ENCODE data around the gene CHGA. TPM values are rescaled to one million over a fixed set of nuclear protein-coding genes. Genes with fewer than 3 reads are reported as not detected.

CHGA gene
- total RNA-seq, 1 donor from 2014 or later: 5.4 TPM

- no peak for DNase-seq (ENCODE audit: extremely low spot score in 2 of 2)
- intact Hi-C loops (cut with DNase I): no loop called here
- TF ChIP-seq POLR2AphosphoS5 (IDR thresholded peaks at IDR 0.05; ENCODE audit: insufficient read depth in 1 of 2, low read depth in 1 of 2) (no peak), CTCF (IDR thresholded peaks at IDR 0.05) (no peak), POLR2A (IDR thresholded peaks at IDR 0.05) (no peak)
- no peak overlapping the region for H3K4me3 ChIP-seq
- H3K27me3 ChIP-seq: no peaks in the 10 kb centered on the region
- H3K4me1 ChIP-seq: peaks cover 27% of the 10 kb centered on the region
- no peaks in the 10 kb centered on the region for H3K9me3 ChIP-seq
- H3K36me3 ChIP-seq: peaks cover 0 to 22% of the 10 kb centered on the region in 2 donors
- H3K27ac ChIP-seq: no peak overlapping the region
These were observed 39.8 kb downstream of the CHGA start for GRCh38 chr14:92962831-92963095.

GRCh38 chr14:92963301-92964123 lies 40.6 kb downstream of the CHGA start:
- Histone ChIP-seq H3K36me3 (peaks cover 0 to 15% of the 10 kb centered on the region in 2 donors), H3K27ac (no peak overlapping the region), H3K27me3 (no peaks in the 10 kb centered on the region), H3K4me3 (no peak overlapping the region), H3K4me1 (peaks cover 27% of the 10 kb centered on the region), H3K9me3 (no peaks in the 10 kb centered on the region)
- TF ChIP-seq POLR2A (IDR thresholded peaks at IDR 0.05): no peak
- no peak for TF ChIP-seq CTCF (IDR thresholded peaks at IDR 0.05)
- TF ChIP-seq POLR2AphosphoS5 (IDR thresholded peaks at IDR 0.05; ENCODE audit: insufficient read depth in 1 of 2, low read depth in 1 of 2): no peak
- intact Hi-C loops (cut with DNase I): no loop called here
- DNase-seq (ENCODE audit: extremely low spot score in 2 of 2): no peak

GRCh38 chr14:92964124-92965109 lies 41.5 kb downstream of the CHGA start:
- intact Hi-C loops (cut with DNase I): no loop called here

GRCh38 chr14:92965281-92965680 lies 42.3 kb downstream of the CHGA start:
- Histone ChIP-seq H3K27ac (no peak overlapping the region), H3K4me1 (peaks cover 27% of the 10 kb centered on the region)
- no peak for TF ChIP-seq CTCF (IDR thresholded peaks at IDR 0.05)
- TF ChIP-seq POLR2AphosphoS5 (IDR thresholded peaks at IDR 0.05; ENCODE audit: insufficient read depth in 1 of 2, low read depth in 1 of 2): no peak

More at GRCh38 chr14:92964124-92965109, 41.5 kb downstream of the CHGA start:
- Histone ChIP-seq H3K27me3 (no peaks in the 10 kb centered on the region), H3K4me3 (no peak overlapping the region), H3K4me1 (peaks cover 27% of the 10 kb centered on the region), H3K36me3 (peaks cover 0 to 12% of the 10 kb centered on the region in 2 donors), H3K9me3 (no peaks in the 10 kb centered on the region), H3K27ac (no peak overlapping the region)
- TF ChIP-seq CTCF (IDR thresholded peaks at IDR 0.05): no peak
- no peak for TF ChIP-seq POLR2AphosphoS5 (IDR thresholded peaks at IDR 0.05; ENCODE audit: insufficient read depth in 1 of 2, low read depth in 1 of 2)
- no peak for TF ChIP-seq POLR2A (IDR thresholded peaks at IDR 0.05)
- DNase-seq (ENCODE audit: extremely low spot score in 2 of 2): no peak

More at GRCh38 chr14:92965281-92965680, 42.3 kb downstream of the CHGA start:
- H3K9me3 ChIP-seq: no peaks in the 10 kb centered on the region
- H3K4me3 ChIP-seq: no peak overlapping the region
- DNase-seq (ENCODE audit: extremely low spot score in 2 of 2): no peak
- H3K36me3 ChIP-seq: peaks cover 0 to 12% of the 10 kb centered on the region in 2 donors
- no peaks in the 10 kb centered on the region for H3K27me3 ChIP-seq
- intact Hi-C loops (cut with DNase I): no loop called here
